Mucosa of descending colon (tissue), 3 donors: ENCODE measurements around the gene PTPRQ. TPM values are rescaled to one million over a fixed set of nuclear protein-coding genes. Genes with fewer than 3 reads are reported as not detected.

ENCODE experiments used
- ATAC-seq: fragments of 200-7000 bp; cut with Tn5 transposase; one replicate; pipeline ENCODE4 v1.9.1; 2020; ENCODE audit warnings: mild to moderate bottlenecking, moderate library complexity
- DNase-seq, 3 donors: peaks; one replicate each; pipeline ENCODE4 v3.0.0-alpha.2; 2020
- H3K36me3 ChIP-seq: fragments of 200-600 bp; one replicate; pipeline ENCODE4 v1.8.0; 2021; ENCODE audit warnings: low read depth, mild to moderate bottlenecking
- H3K4me1 ChIP-seq: fragments of 200-600 bp; one replicate; pipeline ENCODE4 v1.8.0; 2021; ENCODE audit warnings: low read depth, mild to moderate bottlenecking
- H3K4me3 ChIP-seq: fragments of 200-600 bp; one replicate; pipeline ENCODE4 v1.8.0; 2021; ENCODE audit warnings: mild to moderate bottlenecking
- H3K9me3 ChIP-seq: fragments of 200-600 bp; one replicate; pipeline ENCODE4 v1.8.0; 2021; ENCODE audit warnings: mild to moderate bottlenecking
- CTCF ChIP-seq: fragments of 200-600 bp; IDR thresholded peaks from one replicate; pipeline ENCODE4 v1.8.0; 2022; ENCODE audit warnings: antibody characterized with exemption, mild to moderate bottlenecking
- intact Hi-C, 2 donors: fragments of 100-400 bp; cut with DNase I in 1 of 2; cut with micrococcal nuclease in 1 of 2; formaldehyde crosslinking; loops; one replicate each; pipeline versions ENCODE4 v1.11.0 to v1.11.1; 2022; cut with DNase I, micrococcal nuclease
- long read RNA-seq, 2 donors: library from polyadenylated mRNA; unstranded; transcript quantifications; one replicate each; pipeline ENCODE4 v2.0.0, GENCODE V29; 2019 to 2021
- total RNA-seq, 3 donors: library from RNA; stranded (reverse); fragmentation: NEBNext Ultra II Directional in 2 of 3; extraction: Animal tissue kit (Norgen Biotek cat#: 25700) in 2 of 3; gene quantifications; one replicate each; pipeline versions ENCODE4 v1.2.1 to v1.2.4, GENCODE V29; 2021 to 2023
- donor health status: DM: no; HTN: no; CAD: no; lungs with moderate emphysema.
- donor health status: DM: no; HTN: no; CAD: no.
- donor health status: DM: no; HTN: yes; CAD: no.

Gene PTPRQ
- total RNA-seq: under 1 TPM in 1 of 3 donors, not detected in 2; 0.16 TPM
- long read RNA-seq, donor 1: 0 reads
- long read RNA-seq, donor 2: 0 reads

GRCh38 chr12:80443974-80444666, at the start of gene PTPRQ:
TSS of gene PTPRQ (plus strand) at chr12:80444235. CDS start at chr12:80444346, 111 bp downstream.
- intact Hi-C loops: no loop called here
- no peak within 1 kb of the TSS for H3K4me3 ChIP-seq
- ATAC-seq (no peak), DNase-seq (no peak)
- TF ChIP-seq CTCF: no peak
- H3K36me3 ChIP-seq: no peaks in the 10 kb centered on the region
- no peaks in the 10 kb centered on the region for H3K9me3 ChIP-seq
- H3K4me1 ChIP-seq: no peaks in the 10 kb centered on the region

GRCh38 chr12:80400571-80400991, 43.5 kb upstream of the PTPRQ start:
- Histone ChIP-seq H3K4me1 (no peaks in the 10 kb centered on the region), H3K4me3 (no peak overlapping the region), H3K36me3 (no peaks in the 10 kb centered on the region), H3K9me3 (no peaks in the 10 kb centered on the region)
- TF ChIP-seq CTCF: no peak
- ATAC-seq (no peak), DNase-seq (peak in 1 of 3 donors; percentile 41)
- intact Hi-C loops: no loop called here

GRCh38 chr12:80401191-80401590, 42.8 kb upstream of the PTPRQ start:
- Histone ChIP-seq H3K9me3 (no peaks in the 10 kb centered on the region), H3K36me3 (no peaks in the 10 kb centered on the region), H3K4me1 (no peaks in the 10 kb centered on the region), H3K4me3 (no peak overlapping the region)
- no peak for DNase-seq
- no peak for ATAC-seq
- intact Hi-C loops: no loop called here
- no peak for TF ChIP-seq CTCF

GRCh38 chr12:80404629-80405028, 39.4 kb upstream of the PTPRQ start:
- TF ChIP-seq CTCF: no peak
- Histone ChIP-seq H3K36me3 (no peaks in the 10 kb centered on the region), H3K4me3 (no peak overlapping the region), H3K9me3 (no peaks in the 10 kb centered on the region), H3K4me1 (no peaks in the 10 kb centered on the region)
- DNase-seq: no peak
- intact Hi-C loops: no loop called here
- no peak for ATAC-seq

GRCh38 chr12:80406253-80406652, 37.8 kb upstream of the PTPRQ start:
- no peak for DNase-seq
- Histone ChIP-seq H3K9me3 (no peaks in the 10 kb centered on the region), H3K36me3 (no peaks in the 10 kb centered on the region), H3K4me1 (no peaks in the 10 kb centered on the region), H3K4me3 (no peak overlapping the region)
- no peak for TF ChIP-seq CTCF
- ATAC-seq: no peak
- intact Hi-C loops: no loop called here
